GM12878 (cell line): ENCODE data around the gene PCDHA1. TPM values are rescaled to one million over a fixed set of nuclear protein-coding genes. Genes with fewer than 3 reads are reported as not detected.

ENCODE experiments used
- ATAC-seq: fragments of 200-7000 bp; cut with Tn5 transposase; 3 replicates; pipeline ENCODE4 v1.9.1; 2020; ENCODE audit warnings: mild to moderate bottlenecking, moderate library complexity
- BruUV-seq: library from RNA; stranded (reverse); fragments of 400-500 nt; replicated peaks from 2 replicates; lab custom pipeline; 2021; lab: Mats Ljungman, UMichigan
- CTCF ChIA-PET: fragments of 300-600 bp; sonication (Branson Sonifier 250); formaldehyde crosslinking; extraction: SDS; loops from one replicate; lab custom pipeline; 2021; ENCODE audit warnings: inconsistent platforms; lab: Yijun Ruan, JAX
- POLR2A ChIA-PET: fragments of 350-600 bp; formaldehyde crosslinking; extraction: SDS; loops from one replicate; lab custom pipeline; 2021; ENCODE audit warnings: inconsistent platforms; lab: Charles Lee
- RAD21 ChIA-PET: fragments of 300-600 bp; sonication (Branson Sonifier 250); formaldehyde crosslinking; loops from one replicate; lab custom pipeline; 2023; ENCODE audit warnings: antibody characterized with exemption; ENCODE audit not compliant: unreplicated experiment; lab: Charles Lee
- SMC1A ChIA-PET: fragments of 300-600 bp; sonication (Branson Sonifier 250); formaldehyde crosslinking; loops from one replicate; lab custom pipeline; 2023; ENCODE audit not compliant: unreplicated experiment, uncharacterized antibody; lab: Charles Lee
- DNase-seq: peaks from one replicate; pipeline ENCODE4 v3.0.0-alpha.2; 2011; ENCODE audit warnings: low read depth, low spot score
- FAIRE-seq: peaks from 3 replicates; lab custom pipeline; 2011; peaks lifted over from hg19 to GRCh38; lab: Jason Lieb, UNC
- H2AFZ ChIP-seq: 2 replicates; pipeline ENCODE4 v1.6.0; 2011; ENCODE audit warnings: low read depth, low read length, control low read depth; ENCODE audit not compliant: control insufficient read depth
- H3K27ac ChIP-seq: 2 replicates; pipeline ENCODE4 v1.5.1; 2011; ENCODE audit warnings: control low read depth; ENCODE audit not compliant: control insufficient read depth, insufficient read depth
- H3K27me3 ChIP-seq, 2 experiments: replicated peaks in 1 of 2; 2 replicates each; pipeline versions ENCODE4 v1.6.0 to v1.6.1; 2011; ENCODE audit warnings: low read length in 1 of 2; ENCODE audit not compliant: control insufficient read depth in 2 of 2, insufficient read depth in 2 of 2
- H3K36me3 ChIP-seq, 2 experiments: 2 replicates each; pipeline ENCODE4 v1.5.1; 2011; ENCODE audit warnings: low read length in 1 of 2; ENCODE audit not compliant: control insufficient read depth in 2 of 2, insufficient read depth in 2 of 2
- H3K4me1 ChIP-seq: 2 replicates; pipeline ENCODE4 v1.6.1; 2011; ENCODE audit warnings: mild to moderate bottlenecking, low read length, moderate library complexity, mixed read lengths; ENCODE audit not compliant: control insufficient read depth, insufficient read depth
- H3K4me2 ChIP-seq: 2 replicates; pipeline ENCODE4 v1.6.0; 2011; ENCODE audit warnings: control low read depth; ENCODE audit not compliant: control insufficient read depth, insufficient read depth
- H3K4me3 ChIP-seq: fragments of 200-600 bp; sonication (generic); 2 replicates; pipeline ENCODE4 v1.5.1; 2016
- H3K79me2 ChIP-seq: 2 replicates; pipeline ENCODE4 v1.6.0; 2011; ENCODE audit warnings: low read length; ENCODE audit not compliant: control insufficient read depth, insufficient read depth
- H3K9ac ChIP-seq: 2 replicates; pipeline ENCODE4 v1.8.0; 2011; ENCODE audit warnings: low read length, control low read depth, mixed read lengths; ENCODE audit not compliant: control insufficient read depth, insufficient read depth
- H3K9me3 ChIP-seq: replicated peaks from 3 replicates; pipeline ENCODE4 v1.5.1; 2011; ENCODE audit warnings: mild to moderate bottlenecking, low read length; ENCODE audit not compliant: control insufficient read depth, insufficient read depth
- H4K20me1 ChIP-seq: 2 replicates; pipeline ENCODE4 v1.6.0; 2011; ENCODE audit not compliant: control insufficient read depth, insufficient read depth
- KDM1A ChIP-seq: fragments of 200-600 bp; sonication (generic); IDR thresholded peaks from 2 replicates; pipeline ENCODE4 v1.6.1; 2016; ENCODE audit warnings: borderline replicate concordance
- POU2F2 ChIP-seq: IDR thresholded peaks from 3 replicates; pipeline ENCODE4 v1.6.1; 2011; ENCODE audit warnings: low read depth, mild to moderate bottlenecking, low read length, borderline replicate concordance
- SPI1 ChIP-seq: IDR thresholded peaks from 2 replicates; pipeline ENCODE4 v1.6.1; 2011; ENCODE audit warnings: low read depth, mild to moderate bottlenecking, low read length, moderate library complexity, borderline replicate concordance; ENCODE audit not compliant: insufficient read depth
- SRF ChIP-seq, 2 experiments: IDR thresholded peaks; 2 replicates each; pipeline ENCODE4 v1.6.1; 2011; ENCODE audit warnings: low read depth in 2 of 2, low read length in 2 of 2, mild to moderate bottlenecking in 1 of 2, moderate library complexity in 1 of 2
- STAT1 ChIP-seq: fragments of 450-650 bp; conservative IDR thresholded peaks from 2 replicates; pipeline ENCODE4 v1.6.1; 2014; ENCODE audit warnings: antibody characterized with exemption, mild to moderate bottlenecking
- WGBS: methylation state at CpG from one replicate; pipeline ENCODE4 v1.1.6; 2016; ENCODE audit warnings: low lambda C conversion rate; ENCODE audit not compliant: insufficient replicate concordance, insufficient coverage; ENCODE audit errors: missing lambda C conversion rate; 5-methylcytosine and 5-hydroxymethylcytosine counted together
- in situ Hi-C: fragments of 300-500 bp; cut with MboI; formaldehyde crosslinking; loops from 9 replicates; pipeline ENCODE4 v1.14.3; 2018; ENCODE audit warnings: mixed read lengths
- intact Hi-C: fragments of 100-400 bp; cut with micrococcal nuclease; formaldehyde crosslinking; loops from one replicate; pipeline ENCODE4 v1.14.2; 2022; ENCODE audit not compliant: unreplicated experiment
- polyA plus RNA-seq, 11 experiments: library from polyadenylated mRNA; depleted of rRNA in 4 of 11; unstranded in 6 of 11; stranded (reverse) in 5 of 11; fragments of >200 nt; fragmentation: Nextera tagmentation in 4 of 11; fragmentation: Illumina TruSeq in 1 of 11; extraction: Ambion mirVana in 4 of 11; extraction: Trizol in 1 of 11; gene quantifications; 1 replicate in 1 of 11; 2 replicates in 10 of 11; pipeline versions ENCODE4 v1.2.1 to v1.2.3, GENCODE V29; 2011 to 2016; ENCODE audit warnings: inconsistent platforms in 2 of 11, missing spikeins in 2 of 11, low read depth in 1 of 11
- total RNA-seq, 4 experiments: library from RNA; depleted of rRNA in 3 of 4; stranded (reverse); fragments of >200 nt in 3 of 4; fragmentation: Illumina TruSeq in 1 of 4; extraction: Trizol in 1 of 4; gene quantifications; 2 replicates each; pipeline versions ENCODE4 v1.2.1 to v1.2.3, GENCODE V29; 2013 to 2021
- TF ChIP-seq, protein P1 (sequence below): IDR thresholded peaks from 2 replicates; pipeline ENCODE4 v1.6.1; 2011; ENCODE audit warnings: mild to moderate bottlenecking, low read depth, low read length, moderate library complexity; ENCODE audit not compliant: insufficient replicate concordance

PCDHA1 gene
- total and polyA plus RNA-seq, 10 of the 15 experiments (the other 5 are each of a cell fraction or from before 2014, with no cell fraction given) = 0.03 TPM; not detected in 9

DNA sequence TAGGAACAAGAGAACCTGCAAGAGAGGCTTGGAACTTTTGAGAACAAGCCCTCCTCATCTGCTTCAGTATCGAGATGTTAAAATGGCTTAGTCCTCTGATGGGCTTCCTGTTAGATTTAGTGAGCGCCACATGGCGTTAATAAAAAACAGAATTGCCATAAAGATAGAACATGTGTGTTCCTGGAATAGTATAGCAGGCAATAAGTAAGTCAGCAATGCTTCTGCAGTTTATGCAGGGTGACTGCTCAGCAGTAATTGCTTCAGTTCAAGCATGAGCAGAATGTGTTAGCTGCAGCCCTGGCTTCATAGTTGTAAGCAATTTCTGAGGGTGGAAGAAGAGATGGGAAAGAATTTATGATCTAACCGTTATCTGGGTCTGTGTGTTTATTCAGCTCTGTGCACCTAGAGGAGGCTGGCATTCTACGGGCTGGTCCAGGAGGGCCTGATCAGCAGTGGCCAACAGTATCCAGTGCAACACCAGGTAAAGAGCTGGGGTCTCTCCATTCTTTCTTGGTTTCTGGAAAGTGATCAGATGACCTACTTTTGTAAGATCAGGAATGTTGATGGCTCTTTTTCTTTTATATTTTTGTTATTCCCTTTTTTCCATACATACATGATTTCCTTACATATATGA, 196.3 kb downstream of the PCDHA1 start:
- POLR2A ChIA-PET = no interaction called here
- Histone ChIP-seq H3K4me3 (no peak overlapping the region), H2AFZ (no peak overlapping the region), H3K27ac (no peak overlapping the region), H3K9ac (no peak overlapping the region), H3K36me3 (no peaks in the 10 kb centered on the region), H4K20me1 (no peaks in the 10 kb centered on the region), H3K4me1 (no peaks in the 10 kb centered on the region), H3K4me2 (no peak overlapping the region), H3K9me3 (no peaks in the 10 kb centered on the region), H3K27me3 (no peaks in the 10 kb centered on the region), H3K79me2 (no peaks in the 10 kb centered on the region)
- no peak for DNase-seq
- WGBS = 9% methylated on average over 5 of the region's 5 CpGs
- TF ChIP-seq SPI1 = peak; percentile 53; the same call in 1 of the 2 replicates
- peak; percentile 81; the same call in 1 of the 3 replicates for TF ChIP-seq POU2F2
- no peak for TF ChIP-seq STAT1
- TF ChIP-seq KDM1A = no peak
- TF ChIP-seq SRF (IDR thresholded peaks at IDR 0.05; ENCODE audit: low read depth in 2 of 2, low read length in 2 of 2) = peak in 1 of 2 experiments; percentile 52; a peak in 1 of 4 replicates
- TF ChIP-seq, protein P1, sequence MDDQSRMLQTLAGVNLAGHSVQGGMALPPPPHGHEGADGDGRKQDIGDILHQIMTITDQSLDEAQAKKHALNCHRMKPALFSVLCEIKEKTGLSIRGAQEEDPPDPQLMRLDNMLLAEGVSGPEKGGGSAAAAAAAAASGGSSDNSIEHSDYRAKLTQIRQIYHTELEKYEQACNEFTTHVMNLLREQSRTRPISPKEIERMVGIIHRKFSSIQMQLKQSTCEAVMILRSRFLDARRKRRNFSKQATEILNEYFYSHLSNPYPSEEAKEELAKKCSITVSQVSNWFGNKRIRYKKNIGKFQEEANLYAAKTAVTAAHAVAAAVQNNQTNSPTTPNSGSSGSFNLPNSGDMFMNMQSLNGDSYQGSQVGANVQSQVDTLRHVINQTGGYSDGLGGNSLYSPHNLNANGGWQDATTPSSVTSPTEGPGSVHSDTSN = peak; percentile 86
- CTCF ChIA-PET = no interaction called here
- intact Hi-C loops (no loop called here), in situ Hi-C loops (no loop called here)
- ATAC-seq = no peak
- no TSS peak for BruUV-seq
- FAIRE-seq = no peak
- RAD21 ChIA-PET = no interaction called here
- SMC1A ChIA-PET = no interaction called here
